Karpas-422 (cell line): ENCODE data around the gene ZNF200. TPM values are rescaled to one million over a fixed set of nuclear protein-coding genes. Genes with fewer than 3 reads are reported as not detected.
"Not testable (repeated sequence)": the region's sequence is repeated elsewhere in the genome, so short reads cannot be mapped to it uniquely, and the experiment has no call there.

Experiments used
- DNase-seq: peaks from one replicate; pipeline ENCODE4 v3.0.0-alpha.2; 2015
- H2AFZ ChIP-seq: fragments of 200-600 bp; sonication (generic); 2 replicates; pipeline ENCODE4 v1.6.1; 2014; ENCODE audit warnings: antibody characterized with exemption, low read length, mixed read lengths
- H3K27ac ChIP-seq: fragments of 200-600 bp; sonication (generic); 2 replicates; pipeline ENCODE4 v1.5.1; 2014; ENCODE audit warnings: mild to moderate bottlenecking, low read length, moderate library complexity
- H3K27me3 ChIP-seq: fragments of 200-600 bp; sonication (generic); 2 replicates; pipeline ENCODE4 v1.6.1; 2014; ENCODE audit warnings: low read length, mixed read lengths
- H3K36me3 ChIP-seq: fragments of 200-600 bp; sonication (generic); 2 replicates; pipeline ENCODE4 v1.6.1; 2014; ENCODE audit warnings: low read length, mixed read lengths; ENCODE audit not compliant: insufficient read depth
- H3K4me1 ChIP-seq: fragments of 200-600 bp; sonication (generic); 2 replicates; pipeline ENCODE4 v1.6.1; 2014; ENCODE audit warnings: mild to moderate bottlenecking, low read length, mixed read lengths
- H3K4me2 ChIP-seq: fragments of 200-600 bp; sonication (generic); 2 replicates; pipeline ENCODE4 v1.6.1; 2014; ENCODE audit warnings: low read length, low read depth, mild to moderate bottlenecking; ENCODE audit not compliant: poor library complexity, severe bottlenecking
- H3K4me3 ChIP-seq: fragments of 200-600 bp; sonication (generic); 2 replicates; pipeline ENCODE4 v1.5.1; 2014; ENCODE audit warnings: mild to moderate bottlenecking, antibody characterized with exemption, low read length, mixed read lengths
- H3K79me2 ChIP-seq: fragments of 200-600 bp; sonication (generic); 2 replicates; pipeline ENCODE4 v1.6.1; 2014; ENCODE audit warnings: mild to moderate bottlenecking, low read length, mixed read lengths
- H3K9ac ChIP-seq: fragments of 200-600 bp; sonication (generic); 2 replicates; pipeline ENCODE4 v1.6.0; 2014; ENCODE audit warnings: low read length
- H3K9me2 ChIP-seq: fragments of 200-600 bp; sonication (generic), shearing (Covaris generic); replicated peaks from 2 replicates; pipeline ENCODE4 v1.6.0; 2014; ENCODE audit warnings: mild to moderate bottlenecking, low read length, moderate library complexity; ENCODE audit not compliant: insufficient read depth
- H3K9me3 ChIP-seq: fragments of 300-700, 200-600 bp; sonication (generic); 2 replicates; pipeline ENCODE4 v1.6.1; 2014; ENCODE audit warnings: low read length, mixed read lengths
- H4K20me1 ChIP-seq: fragments of 200-600 bp; sonication (generic); 2 replicates; pipeline ENCODE4 v1.6.1; 2014; ENCODE audit warnings: mild to moderate bottlenecking, antibody characterized with exemption, low read length, low read depth; ENCODE audit not compliant: insufficient read depth
- total RNA-seq: library from RNA; depleted of rRNA; stranded (reverse); fragments of >200 nt; shearing (Covaris generic); gene quantifications from 2 replicates; pipeline ENCODE4 v1.2.3, GENCODE V29; 2014; ENCODE audit warnings: low replicate concordance

Gene ZNF200
- total RNA-seq, 1 experiment from 2014 or later, result 12.1 TPM

DNA sequence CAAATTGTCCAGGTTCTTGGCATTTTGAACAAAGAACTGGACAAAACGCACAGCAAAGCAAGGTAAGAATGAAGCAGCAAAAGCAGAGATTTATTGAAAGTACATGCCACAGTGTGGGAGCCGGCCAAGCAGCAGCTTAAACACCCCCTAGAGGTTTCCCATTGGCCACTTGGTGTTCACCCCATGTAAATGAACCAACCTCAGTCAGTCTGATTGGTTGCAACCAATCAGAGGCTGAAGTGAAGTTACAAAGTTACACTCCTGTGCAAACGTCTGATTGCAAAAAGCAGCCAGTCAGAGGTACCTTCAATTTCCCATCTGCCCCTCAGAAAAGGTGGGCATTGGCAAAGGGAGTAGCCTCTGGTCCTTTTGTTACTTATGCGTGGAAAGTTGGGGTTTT lies 39.5 kb upstream of the ZNF200 start:
- H3K9ac ChIP-seq, result no peak overlapping the region
- no peaks in the 10 kb centered on the region for H3K9me2 ChIP-seq
- peaks cover 23% of the 10 kb centered on the region for H3K4me1 ChIP-seq
- peak overlapping the region; percentile 31; the same call in 1 of the 2 replicates for H2AFZ ChIP-seq
- DNase-seq, result peak; percentile 83
- H3K27ac ChIP-seq, result peak overlapping the region; percentile 56
- H3K79me2 ChIP-seq, result no peaks in the 10 kb centered on the region
- no peaks in the 10 kb centered on the region for H3K27me3 ChIP-seq
- H3K36me3 ChIP-seq, result no peaks in the 10 kb centered on the region
- peak overlapping the region; percentile 42 for H3K4me2 ChIP-seq
- no peaks in the 10 kb centered on the region for H4K20me1 ChIP-seq
- no peaks in the 10 kb centered on the region for H3K9me3 ChIP-seq
- no peak overlapping the region for H3K4me3 ChIP-seq

GRCh38 chr16:3271281-3271680 lies 36.3 kb upstream of the ZNF200 start:
- not testable (repeated sequence) for H3K36me3 ChIP-seq, H3K4me2 ChIP-seq, H3K9me3 ChIP-seq, H3K79me2 ChIP-seq, H4K20me1 ChIP-seq, H3K9me2 ChIP-seq, H3K9ac ChIP-seq, H3K27ac ChIP-seq, H3K27me3 ChIP-seq, DNase-seq, H3K4me3 ChIP-seq, H2AFZ ChIP-seq
- peaks cover 20% of the 10 kb centered on the region for H3K4me1 ChIP-seq

DNA sequence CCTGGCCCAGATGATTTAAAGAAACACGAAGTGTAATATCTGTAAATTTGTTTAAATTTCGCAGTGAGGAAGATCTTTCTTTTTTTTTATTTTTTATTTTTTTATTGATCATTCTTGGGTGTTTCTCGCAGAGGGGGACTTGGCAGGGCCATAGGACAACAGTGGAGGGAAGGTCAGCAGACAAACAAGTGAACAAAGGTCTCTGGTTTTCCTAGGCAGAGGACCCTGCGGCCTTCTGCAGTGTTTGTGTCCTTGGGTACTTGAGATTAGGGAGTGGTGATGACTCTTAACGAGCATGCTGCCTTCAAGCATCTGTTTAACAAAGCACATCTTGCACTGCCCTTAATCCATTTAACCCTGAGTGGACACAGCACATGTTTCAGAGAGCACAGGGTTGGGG lies 35.8 kb upstream of the ZNF200 start:
- H4K20me1 ChIP-seq, H3K9ac ChIP-seq, H3K9me2 ChIP-seq, H3K4me3 ChIP-seq, H3K36me3 ChIP-seq, DNase-seq, H3K4me2 ChIP-seq, H3K27ac ChIP-seq, H2AFZ ChIP-seq, H3K9me3 ChIP-seq, H3K27me3 ChIP-seq, H3K79me2 ChIP-seq: not testable (repeated sequence)
- H3K4me1 ChIP-seq, result peaks cover 15% of the 10 kb centered on the region

GRCh38 chr16:3268294-3268693 lies 33.3 kb upstream of the ZNF200 start:
- H3K27me3 ChIP-seq, result no peaks in the 10 kb centered on the region
- no peaks in the 10 kb centered on the region for H3K79me2 ChIP-seq
- no peak for DNase-seq
- H3K36me3 ChIP-seq, result no peaks in the 10 kb centered on the region
- H3K9me2 ChIP-seq, result no peaks in the 10 kb centered on the region
- no peaks in the 10 kb centered on the region for H4K20me1 ChIP-seq
- no peaks in the 10 kb centered on the region for H3K9me3 ChIP-seq
- H3K4me3 ChIP-seq, result no peak overlapping the region
- H2AFZ ChIP-seq, result no peak overlapping the region
- peaks cover 13% of the 10 kb centered on the region for H3K4me1 ChIP-seq
- H3K9ac ChIP-seq, result no peak overlapping the region
- no peak overlapping the region for H3K4me2 ChIP-seq
- no peak overlapping the region for H3K27ac ChIP-seq

GRCh38 chr16:3266873-3267537 lies 32.0 kb upstream of the ZNF200 start:
- peak; percentile 75 for DNase-seq
- Histone ChIP-seq H3K27ac (no peak overlapping the region), H4K20me1 (no peaks in the 10 kb centered on the region), H3K36me3 (no peaks in the 10 kb centered on the region), H3K4me1 (peaks cover 17% of the 10 kb centered on the region), H3K9ac (no peak overlapping the region), H2AFZ (no peak overlapping the region), H3K9me2 (no peaks in the 10 kb centered on the region), H3K79me2 (no peaks in the 10 kb centered on the region), H3K27me3 (no peaks in the 10 kb centered on the region), H3K4me2 (no peak overlapping the region), H3K4me3 (no peak overlapping the region), H3K9me3 (no peaks in the 10 kb centered on the region)

GRCh38 chr16:3264137-3265036 lies 29.4 kb upstream of the ZNF200 start:
- Histone ChIP-seq H3K4me3 (peak overlapping the region; percentile 96), H3K4me2 (peak overlapping the region; percentile 93), H3K79me2 (no peaks in the 10 kb centered on the region), H3K27me3 (no peaks in the 10 kb centered on the region), H3K4me1 (peaks cover 17% of the 10 kb centered on the region), H4K20me1 (no peaks in the 10 kb centered on the region), H3K36me3 (no peaks in the 10 kb centered on the region), H2AFZ (peak overlapping the region; percentile 84), H3K9me2 (no peaks in the 10 kb centered on the region), H3K27ac (peak overlapping the region; percentile 70), H3K9me3 (no peaks in the 10 kb centered on the region), H3K9ac (peak overlapping the region; percentile 94)
- peak; percentile 99 for DNase-seq

DNA sequence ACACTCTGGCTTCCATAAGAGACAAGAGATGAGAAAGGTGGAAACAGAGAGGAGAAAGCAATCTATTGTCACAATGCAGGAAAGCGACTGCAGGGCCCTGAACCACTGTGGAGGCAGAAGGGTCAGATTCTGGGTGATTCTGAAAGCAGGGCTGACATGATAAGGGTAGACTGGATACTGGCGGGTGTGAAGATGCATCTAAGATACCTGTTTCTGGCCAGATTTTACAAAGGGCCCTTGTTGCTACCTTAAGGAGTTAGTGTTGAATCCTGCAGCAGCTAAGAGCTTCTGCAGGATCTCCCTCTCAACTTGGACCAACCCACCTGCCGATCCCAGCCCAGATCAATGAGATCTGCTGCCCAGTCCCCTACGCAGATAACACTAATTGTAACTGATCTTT lies 27.6 kb upstream of the ZNF200 start:
- Histone ChIP-seq H3K4me2 (no peak overlapping the region), H3K9ac (no peak overlapping the region), H4K20me1 (no peaks in the 10 kb centered on the region), H3K36me3 (no peaks in the 10 kb centered on the region), H3K9me2 (no peaks in the 10 kb centered on the region), H3K9me3 (no peaks in the 10 kb centered on the region), H3K4me3 (no peak overlapping the region), H3K27me3 (no peaks in the 10 kb centered on the region), H3K4me1 (peaks cover 17% of the 10 kb centered on the region), H3K79me2 (no peaks in the 10 kb centered on the region), H2AFZ (no peak overlapping the region), H3K27ac (no peak overlapping the region)
- no peak for DNase-seq

- no peak overlapping the region for H3K27ac ChIP-seq
- H4K20me1 ChIP-seq, result no peaks in the 10 kb centered on the region
- no peaks in the 10 kb centered on the region for H3K9me3 ChIP-seq
- DNase-seq, result no peak
- H3K27me3 ChIP-seq, result no peaks in the 10 kb centered on the region
- no peak overlapping the region for H2AFZ ChIP-seq
- H3K9me2 ChIP-seq, result no peaks in the 10 kb centered on the region
- H3K9ac ChIP-seq, result no peak overlapping the region
- no peak overlapping the region for H3K4me2 ChIP-seq
- H3K79me2 ChIP-seq, result no peaks in the 10 kb centered on the region
- no peak overlapping the region for H3K4me3 ChIP-seq
- H3K36me3 ChIP-seq, result no peaks in the 10 kb centered on the region
- H3K4me1 ChIP-seq, result peaks cover 13% of the 10 kb centered on the region
Observed at GRCh38 chr16:3259836-3260235, 24.9 kb upstream of the ZNF200 start.
